ENCODE results near the gene PRKAR2B. TPM values are rescaled to one million over a fixed set of nuclear protein-coding genes. Genes with fewer than 3 reads are reported as not detected.

Gene PRKAR2B
- total and polyA plus RNA-seq, 2 donors (not counting 1 experiment from before 2014, with no cell fraction given), result 0.07 to 0.81 TPM

DNA sequence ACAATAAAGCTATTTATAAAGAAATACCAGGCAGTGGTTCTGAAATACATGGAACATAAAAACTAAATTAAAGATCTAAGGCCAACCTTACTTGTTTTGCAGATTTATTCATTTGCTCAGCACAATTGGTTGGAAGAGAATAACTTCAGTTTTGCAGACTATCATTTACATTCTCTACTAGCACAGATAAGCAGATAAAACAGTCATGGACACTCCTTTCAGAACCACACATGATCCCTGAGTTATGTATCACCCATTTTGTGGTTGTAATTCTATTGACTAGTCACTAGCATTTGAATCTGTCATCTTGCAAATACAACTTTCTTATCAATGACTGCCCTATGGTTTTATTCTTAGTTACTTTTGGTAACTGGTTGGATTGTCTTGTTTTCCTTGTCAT is 45.1 kb downstream of the PRKAR2B start:
- TF ChIP-seq, protein P1, sequence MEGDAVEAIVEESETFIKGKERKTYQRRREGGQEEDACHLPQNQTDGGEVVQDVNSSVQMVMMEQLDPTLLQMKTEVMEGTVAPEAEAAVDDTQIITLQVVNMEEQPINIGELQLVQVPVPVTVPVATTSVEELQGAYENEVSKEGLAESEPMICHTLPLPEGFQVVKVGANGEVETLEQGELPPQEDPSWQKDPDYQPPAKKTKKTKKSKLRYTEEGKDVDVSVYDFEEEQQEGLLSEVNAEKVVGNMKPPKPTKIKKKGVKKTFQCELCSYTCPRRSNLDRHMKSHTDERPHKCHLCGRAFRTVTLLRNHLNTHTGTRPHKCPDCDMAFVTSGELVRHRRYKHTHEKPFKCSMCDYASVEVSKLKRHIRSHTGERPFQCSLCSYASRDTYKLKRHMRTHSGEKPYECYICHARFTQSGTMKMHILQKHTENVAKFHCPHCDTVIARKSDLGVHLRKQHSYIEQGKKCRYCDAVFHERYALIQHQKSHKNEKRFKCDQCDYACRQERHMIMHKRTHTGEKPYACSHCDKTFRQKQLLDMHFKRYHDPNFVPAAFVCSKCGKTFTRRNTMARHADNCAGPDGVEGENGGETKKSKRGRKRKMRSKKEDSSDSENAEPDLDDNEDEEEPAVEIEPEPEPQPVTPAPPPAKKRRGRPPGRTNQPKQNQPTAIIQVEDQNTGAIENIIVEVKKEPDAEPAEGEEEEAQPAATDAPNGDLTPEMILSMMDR (IDR thresholded peaks at IDR 0.05), result no peak
- TF ChIP-seq EZH2 (IDR thresholded peaks at IDR 0.05; ENCODE audit: borderline replicate concordance, insufficient read depth, low read depth, low read length, poor library complexity, severe bottlenecking), result no peak
- intact Hi-C loops (cut with micrococcal nuclease), result no loop called here

GRCh38 chr7:107090457-107090856 is 46.0 kb downstream of the PRKAR2B start:
- Histone ChIP-seq H3K4me1 (ENCODE audit: control insufficient read depth in 2 of 2, insufficient read depth in 2 of 2, low read length in 2 of 2) (no peaks in the 10 kb centered on the region), H3K4me2 (replicated peaks; ENCODE audit: low read depth, low read length, poor library complexity, severe bottlenecking) (no peak overlapping the region), H3K27me3 (replicated peaks in 1 of 4; ENCODE audit: control extremely low read depth in 1 of 4, control insufficient read depth in 3 of 4, insufficient read depth in 4 of 4, low read length in 3 of 4) (no peaks in the 10 kb centered on the region), H3K36me3 (replicated peaks in 1 of 2; ENCODE audit: control extremely low read depth in 1 of 2, control insufficient read depth in 1 of 2, extremely low read depth in 1 of 2, insufficient read depth in 2 of 2, low read length in 1 of 2) (no peaks in the 10 kb centered on the region), H2AFZ (ENCODE audit: insufficient read depth, low read depth, low read length, poor library complexity, severe bottlenecking) (no peak overlapping the region), H3K27ac (ENCODE audit: low read length in 2 of 2) (no peak overlapping the region), H3K9ac (ENCODE audit: low read length) (no peak overlapping the region), H3K79me2 (ENCODE audit: control insufficient read depth, insufficient read depth, low read length) (no peaks in the 10 kb centered on the region), H3K4me3 (ENCODE audit: control extremely low read depth in 1 of 5, extremely low read depth in 1 of 5, insufficient read depth in 1 of 5, low read depth in 2 of 5, low read length in 4 of 5) (no peak overlapping the region), H3K9me3 (ENCODE audit: control extremely low read depth in 1 of 3, control insufficient read depth in 2 of 3, insufficient read depth in 1 of 3, low read length in 2 of 3) (no peaks in the 10 kb centered on the region), H4K20me1 (ENCODE audit: control insufficient read depth, insufficient read depth, low read length, poor library complexity, severe bottlenecking) (no peaks in the 10 kb centered on the region)
- H3K4me3 Mint-ChIP-seq, result no peak overlapping the region
- H3K4me1 Mint-ChIP-seq, result no peaks in the 10 kb centered on the region
- WGBS (ENCODE audit: insufficient coverage), result 60% methylated on average over 1 of the region's 2 CpGs
- POLR2A ChIA-PET, result no interaction called here
- ATAC-seq (ENCODE audit: low read depth) (no peak), DNase-seq (no peak)
- TF ChIP-seq, protein P1 (IDR thresholded peaks at IDR 0.05), result no peak
- no peak for TF ChIP-seq EZH2 (IDR thresholded peaks at IDR 0.05; ENCODE audit: borderline replicate concordance, insufficient read depth, low read depth, low read length, poor library complexity, severe bottlenecking)
- peaks cover 4% of the 10 kb centered on the region for H3K27me3 Mint-ChIP-seq
- intact Hi-C loops (cut with micrococcal nuclease), result no loop called here
- CTCF ChIA-PET, result no interaction called here
- no peaks in the 10 kb centered on the region for H3K9me3 Mint-ChIP-seq (ENCODE audit: insufficient read depth)
- no peak overlapping the region for H3K27ac Mint-ChIP-seq

More for the DNA sequence above, 45.1 kb downstream of the PRKAR2B start:
- Mint-ChIP-seq H3K27me3 (peaks cover 4% of the 10 kb centered on the region), H3K9me3 (ENCODE audit: insufficient read depth) (no peaks in the 10 kb centered on the region), H3K4me3 (no peak overlapping the region), H3K27ac (no peak overlapping the region), H3K4me1 (no peaks in the 10 kb centered on the region)
- no peak for DNase-seq
- Histone ChIP-seq H3K4me3 (ENCODE audit: control extremely low read depth in 1 of 5, extremely low read depth in 1 of 5, insufficient read depth in 1 of 5, low read depth in 2 of 5, low read length in 4 of 5) (no peak overlapping the region), H3K27me3 (replicated peaks in 1 of 4; ENCODE audit: control extremely low read depth in 1 of 4, control insufficient read depth in 3 of 4, insufficient read depth in 4 of 4, low read length in 3 of 4) (no peaks in the 10 kb centered on the region), H3K9ac (ENCODE audit: low read length) (no peak overlapping the region), H3K36me3 (replicated peaks in 1 of 2; ENCODE audit: control extremely low read depth in 1 of 2, control insufficient read depth in 1 of 2, extremely low read depth in 1 of 2, insufficient read depth in 2 of 2, low read length in 1 of 2) (no peaks in the 10 kb centered on the region), H3K4me1 (ENCODE audit: control insufficient read depth in 2 of 2, insufficient read depth in 2 of 2, low read length in 2 of 2) (no peaks in the 10 kb centered on the region), H3K79me2 (ENCODE audit: control insufficient read depth, insufficient read depth, low read length) (no peaks in the 10 kb centered on the region), H3K4me2 (replicated peaks; ENCODE audit: low read depth, low read length, poor library complexity, severe bottlenecking) (no peak overlapping the region), H3K27ac (ENCODE audit: low read length in 2 of 2) (no peak overlapping the region), H2AFZ (ENCODE audit: insufficient read depth, low read depth, low read length, poor library complexity, severe bottlenecking) (no peak overlapping the region), H3K9me3 (ENCODE audit: control extremely low read depth in 1 of 3, control insufficient read depth in 2 of 3, insufficient read depth in 1 of 3, low read length in 2 of 3) (no peaks in the 10 kb centered on the region), H4K20me1 (ENCODE audit: control insufficient read depth, insufficient read depth, low read length, poor library complexity, severe bottlenecking) (no peaks in the 10 kb centered on the region)
- CTCF ChIA-PET, result no interaction called here
- POLR2A ChIA-PET, result no interaction called here
- ATAC-seq (ENCODE audit: low read depth), result no peak
